BLaER1 treated with 17β-estradiol and CSF1 and Interleukin-3, amounts not matched to agents 10 nM and 100 nM (cell line): Measurements from ENCODE around the gene NUP42.
"Not testable (repeated sequence)": the region's sequence is repeated elsewhere in the genome, so short reads cannot be mapped to it uniquely, and the experiment has no call there.

Experiments used
- H3K27ac ChIP-seq, 11 experiments: shearing (Covaris generic); formaldehyde crosslinking; 2 replicates each; pipeline ENCODE4 v1.8.1; 2022
- H3K27me3 ChIP-seq, 11 experiments: shearing (Covaris generic); formaldehyde crosslinking; 2 replicates each; pipeline ENCODE4 v1.8.1; 2022
- H3K36me3 ChIP-seq, 11 experiments: shearing (Covaris generic); formaldehyde crosslinking; 2 replicates each; pipeline ENCODE4 v1.8.1; 2022
- H3K4me1 ChIP-seq, 10 experiments: shearing (Covaris generic); formaldehyde crosslinking; 2 replicates each; pipeline ENCODE4 v1.8.1; 2022
- H3K4me2 ChIP-seq, 11 experiments: shearing (Covaris generic); formaldehyde crosslinking; 2 replicates each; pipeline ENCODE4 v1.8.1; 2022
- H3K4me3 ChIP-seq, 10 experiments: shearing (Covaris generic); formaldehyde crosslinking; 2 replicates each; pipeline ENCODE4 v1.8.1; 2022
- H3K9ac ChIP-seq, 11 experiments: shearing (Covaris generic); formaldehyde crosslinking; 2 replicates each; pipeline ENCODE4 v1.8.1; 2022
- H3K9me3 ChIP-seq, 11 experiments: shearing (Covaris generic); formaldehyde crosslinking; replicated peaks in 1 of 11; 2 replicates each; pipeline ENCODE4 v1.8.1; 2022
- H4K20me1 ChIP-seq, 11 experiments: shearing (Covaris generic); formaldehyde crosslinking; 2 replicates each; pipeline ENCODE4 v1.8.1; 2022
- Cebpa-rat ChIP-seq, 11 experiments: shearing (Covaris generic); IDR thresholded peaks; 2 replicates each; pipeline ENCODE4 v1.8.1; 2022

The NUP42 gene

GRCh38 chr7:23167691-23168090, 14.2 kb upstream of the NUP42 start:
- H4K20me1 ChIP-seq = no peaks in the 10 kb centered on the region
- TF ChIP-seq Cebpa-rat (IDR thresholded peaks at IDR 0.05) = no peak
- H3K4me3 ChIP-seq = no peak overlapping the region

DNA sequence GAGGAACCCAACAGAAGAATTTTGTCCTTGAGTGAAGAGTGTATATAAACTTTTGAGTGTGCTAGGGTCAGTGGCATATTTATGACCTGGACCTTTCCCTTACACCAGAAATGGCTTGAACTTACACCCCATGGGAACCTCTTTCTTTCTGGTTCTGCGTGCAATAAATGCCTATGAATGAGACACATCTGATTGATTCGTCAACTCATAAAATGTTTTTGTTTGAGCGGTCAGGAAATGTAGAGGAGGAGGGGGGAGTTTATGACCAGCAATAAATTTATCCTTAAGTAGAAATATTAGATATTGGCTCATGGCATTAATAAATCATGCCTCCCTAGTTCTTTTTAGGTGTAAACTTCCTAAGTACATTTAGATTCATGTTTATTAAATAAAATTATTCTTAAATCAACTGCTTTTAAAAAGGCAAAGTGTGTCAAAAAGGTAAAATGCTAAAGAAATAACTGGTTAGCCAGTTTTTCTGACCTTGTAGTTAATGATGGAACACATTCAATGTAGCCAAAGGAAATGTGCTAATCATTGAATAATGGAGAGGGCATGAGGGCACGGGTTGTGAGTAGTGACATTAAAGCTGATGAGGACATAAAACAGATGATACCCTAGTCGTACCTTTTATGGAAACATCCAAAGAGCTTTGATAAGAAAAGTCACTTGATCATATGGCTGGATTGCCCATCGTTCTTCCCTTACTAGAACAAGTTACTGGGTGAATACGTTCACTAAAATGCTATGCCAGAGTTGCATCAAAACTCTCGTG, 13.6 kb upstream of the NUP42 start:
- no peak overlapping the region for H3K27ac ChIP-seq
- H3K27me3 ChIP-seq = no peaks in the 10 kb centered on the region
- H3K4me3 ChIP-seq = no peak overlapping the region

More at GRCh38 chr7:23167691-23168090, 14.2 kb upstream of the NUP42 start:
- Histone ChIP-seq H3K4me2 (no peak overlapping the region), H3K27me3 (no peaks in the 10 kb centered on the region), H3K9me3 (no peaks in the 10 kb centered on the region), H3K4me1 (no peaks in the 10 kb centered on the region), H3K27ac (no peak overlapping the region), H3K9ac (no peak overlapping the region), H3K36me3 (peaks cover 6 to 45% (median 23%) of the 10 kb centered on the region in 11 experiments; a peak in 16 of 22 replicates)

GRCh38 chr7:23175938-23176337, 5.9 kb upstream of the NUP42 start:
- H3K9ac ChIP-seq = peak overlapping the region in 1 of 11 experiments; percentile 29; a peak in 1 of 22 replicates
- H3K4me3 ChIP-seq = no peak overlapping the region

More for the DNA sequence above, 13.6 kb upstream of the NUP42 start:
- Histone ChIP-seq H3K9ac (no peak overlapping the region), H3K4me1 (no peaks in the 10 kb centered on the region), H3K4me2 (no peak overlapping the region), H3K36me3 (peaks cover 6 to 45% (median 23%) of the 10 kb centered on the region in 11 experiments; a peak in 16 of 22 replicates), H4K20me1 (no peaks in the 10 kb centered on the region), H3K9me3 (no peaks in the 10 kb centered on the region)
- no peak for TF ChIP-seq Cebpa-rat (IDR thresholded peaks at IDR 0.05)

GRCh38 chr7:23183279-23184012, 1.6 kb downstream of the NUP42 start:
- H3K4me1 ChIP-seq = peaks cover 26 to 48% (median 36%) of the 10 kb centered on the region in 10 experiments
- no peaks in the 10 kb centered on the region for H3K27me3 ChIP-seq
- H3K9ac ChIP-seq = peak overlapping the region; percentile 89 to 97 (median 94); a peak in 21 of 22 replicates
- H3K4me2 ChIP-seq = peak overlapping the region; percentile 82 to 96 (median 89)
- no peaks in the 10 kb centered on the region for H3K9me3 ChIP-seq
- peaks cover 4 to 55% (median 37%) of the 10 kb centered on the region in 11 experiments; a peak in 18 of 22 replicates for H4K20me1 ChIP-seq
- H3K36me3 ChIP-seq = peaks cover 32 to 46% (median 38%) of the 10 kb centered on the region in 11 experiments
- peak overlapping the region in 8 of 11 experiments; percentile 88 to 97 (median 94); a peak in 11 of 22 replicates for H3K27ac ChIP-seq
- TF ChIP-seq Cebpa-rat (IDR thresholded peaks at IDR 0.05) = no peak
- H3K4me3 ChIP-seq = peak overlapping the region; percentile 82 to 97 (median 92)

More at GRCh38 chr7:23175938-23176337, 5.9 kb upstream of the NUP42 start:
- Histone ChIP-seq H4K20me1 (no peaks in the 10 kb centered on the region), H3K9me3 (no peaks in the 10 kb centered on the region), H3K4me2 (peak overlapping the region in 6 of 11 experiments; percentile 19 to 75 (median 58); a peak in 10 of 22 replicates), H3K4me1 (peaks cover 5 to 39% (median 11%) of the 10 kb centered on the region in 10 experiments; a peak in 19 of 20 replicates), H3K27me3 (no peaks in the 10 kb centered on the region), H3K27ac (peak overlapping the region in 4 of 11 experiments; percentile 41 to 55 (median 48); a peak in 7 of 22 replicates), H3K36me3 (peaks cover 2 to 31% (median 13%) of the 10 kb centered on the region in 11 experiments; a peak in 14 of 22 replicates)
- TF ChIP-seq Cebpa-rat (IDR thresholded peaks at IDR 0.05) = peak in 8 of 11 experiments; percentile 24 to 77 (median 54); a peak in 7 of 22 replicates

- peaks cover 4 to 60% (median 37%) of the 10 kb centered on the region in 11 experiments; a peak in 19 of 22 replicates for H4K20me1 ChIP-seq
- no peaks in the 10 kb centered on the region for H3K27me3 ChIP-seq
- 0 out of 22 replicates have a peak overlapping the region, but pooled peaks of 1 of the 11 experiments have one; percentile 94 for H3K27ac ChIP-seq
- peak overlapping the region; percentile 82 to 96 (median 89); a peak in 21 of 22 replicates for H3K4me2 ChIP-seq
- peaks cover 26 to 48% (median 36%) of the 10 kb centered on the region in 10 experiments for H3K4me1 ChIP-seq
- no peaks in the 10 kb centered on the region for H3K9me3 ChIP-seq
- TF ChIP-seq Cebpa-rat (IDR thresholded peaks at IDR 0.05) = no peak
- peak overlapping the region in 3 of 11 experiments; percentile 89 to 95 (median 90); a peak in 3 of 22 replicates for H3K9ac ChIP-seq
- peak overlapping the region in 8 of 10 experiments; percentile 82 to 97 (median 90); a peak in 10 of 20 replicates for H3K4me3 ChIP-seq
- peaks cover 41 to 54% (median 47%) of the 10 kb centered on the region in 11 experiments for H3K36me3 ChIP-seq
Measured at GRCh38 chr7:23184291-23184690, 2.4 kb downstream of the NUP42 start.

- Histone ChIP-seq H4K20me1 (peaks cover 4 to 66% (median 37%) of the 10 kb centered on the region in 11 experiments; a peak in 19 of 22 replicates), H3K36me3 (peaks cover 46 to 60% (median 52%) of the 10 kb centered on the region in 11 experiments), H3K27me3 (no peaks in the 10 kb centered on the region), H3K9me3 (no peaks in the 10 kb centered on the region), H3K4me2 (peak overlapping the region in 10 of 11 experiments; percentile 30 to 96 (median 87); a peak in 19 of 22 replicates), H3K4me3 (peak overlapping the region in 2 of 10 experiments; percentile 28 to 94; a peak in 2 of 20 replicates), H3K27ac (no peak overlapping the region), H3K9ac (peak overlapping the region in 1 of 11 experiments; percentile 50; a peak in 1 of 22 replicates), H3K4me1 (peaks cover 26 to 48% (median 36%) of the 10 kb centered on the region in 10 experiments)
- no peak for TF ChIP-seq Cebpa-rat (IDR thresholded peaks at IDR 0.05)
Measured at GRCh38 chr7:23184709-23185359, 3.0 kb downstream of the NUP42 start.

DNA sequence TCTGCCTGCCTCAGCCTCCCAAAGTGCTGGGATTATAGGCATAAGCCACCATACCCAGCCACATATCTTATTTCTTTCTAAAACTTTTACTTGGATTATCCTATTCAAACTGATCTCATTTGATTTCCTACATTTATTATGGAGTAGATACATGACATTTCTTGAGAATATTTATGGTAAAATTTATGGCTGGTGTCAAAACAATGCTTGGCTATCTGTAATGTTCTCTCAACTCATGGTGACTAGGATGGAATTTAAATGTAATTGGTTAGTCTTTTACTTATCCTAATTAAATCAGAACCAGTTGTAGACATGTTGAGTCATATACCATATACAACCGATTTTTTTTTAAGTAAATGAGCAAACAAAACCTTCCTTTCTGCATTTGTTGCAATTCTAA, 4.1 kb downstream of the NUP42 start:
- Histone ChIP-seq H3K27ac (no peak overlapping the region), H3K36me3 (peaks cover 56 to 71% (median 64%) of the 10 kb centered on the region in 11 experiments)

GRCh38 chr7:23191022-23191421, 9.2 kb downstream of the NUP42 start:
- Histone ChIP-seq H3K4me2 (no peak overlapping the region), H3K27ac (no peak overlapping the region), H3K36me3 (peaks cover 84 to 99% (median 92%) of the 10 kb centered on the region in 11 experiments)

More for the DNA sequence above, 4.1 kb downstream of the NUP42 start:
- Histone ChIP-seq H3K4me1 (peaks cover 21 to 43% (median 30%) of the 10 kb centered on the region in 10 experiments), H3K27me3 (no peaks in the 10 kb centered on the region), H3K4me3 (no peak overlapping the region), H3K9ac (no peak overlapping the region; a peak in 1 of 22 replicates), H3K9me3 (peaks cover 0 to 2% (median 0%) of the 10 kb centered on the region in 11 experiments; a peak in 3 of 22 replicates), H4K20me1 (peaks cover 4 to 73% (median 41%) of the 10 kb centered on the region in 11 experiments; a peak in 19 of 22 replicates), H3K4me2 (peak overlapping the region in 3 of 11 experiments; percentile 15 to 93 (median 18); a peak in 3 of 22 replicates)
- TF ChIP-seq Cebpa-rat (IDR thresholded peaks at IDR 0.05) = no peak

GRCh38 chr7:23193650-23194227, 11.9 kb downstream of the NUP42 start:
- peaks cover 78 to 99% (median 87%) of the 10 kb centered on the region in 11 experiments for H3K36me3 ChIP-seq
- not testable (repeated sequence) for H3K27ac ChIP-seq, H3K4me2 ChIP-seq, H3K27me3 ChIP-seq, H3K9ac ChIP-seq, H3K4me3 ChIP-seq, H3K4me1 ChIP-seq
- H4K20me1 ChIP-seq = peaks cover 0 to 48% (median 33%) of the 10 kb centered on the region in 11 experiments; a peak in 17 of 22 replicates
- peaks cover 0 to 19% (median 9%) of the 10 kb centered on the region in 11 experiments; a peak in 8 of 22 replicates for H3K9me3 ChIP-seq

More at GRCh38 chr7:23191022-23191421, 9.2 kb downstream of the NUP42 start:
- H3K9me3 ChIP-seq = peaks cover 0 to 19% (median 9%) of the 10 kb centered on the region in 11 experiments; a peak in 8 of 22 replicates
- no peak overlapping the region for H3K4me3 ChIP-seq
- peaks cover 0 to 70% (median 42%) of the 10 kb centered on the region in 11 experiments; a peak in 18 of 22 replicates for H4K20me1 ChIP-seq
- no peak overlapping the region for H3K9ac ChIP-seq
- TF ChIP-seq Cebpa-rat (IDR thresholded peaks at IDR 0.05) = no peak
- H3K4me1 ChIP-seq = peaks cover 0 to 6% (median 0%) of the 10 kb centered on the region in 10 experiments; a peak in 2 of 20 replicates
- H3K27me3 ChIP-seq = no peaks in the 10 kb centered on the region
